Prostate gland (tissue), 2 donors: ENCODE data around the gene RPL21. TPM values are rescaled to one million over a fixed set of nuclear protein-coding genes. Genes with fewer than 3 reads are reported as not detected.

Experiments used
- DNase-seq: peaks from one replicate; pipeline ENCODE4 v3.0.0-alpha.2; 2019; ENCODE audit warnings: low spot score
- H3K27ac ChIP-seq, 2 donors: fragments of 200-600 bp; sonication (generic); 2 replicates each; pipeline ENCODE4 v1.5.1; 2017 to 2019
- H3K27me3 ChIP-seq: fragments of 200-600 bp; sonication (generic); replicated peaks from 2 replicates; pipeline ENCODE4 v1.5.1; 2019; ENCODE audit not compliant: insufficient read depth
- H3K36me3 ChIP-seq, 2 donors: fragments of 200-600 bp; sonication (generic); 1 replicate in 1 of 2; 2 replicates in 1 of 2; pipeline versions ENCODE4 v1.5.1 to v1.8.1; 2017 to 2019
- H3K4me1 ChIP-seq: fragments of 200-600 bp; sonication (generic); replicated peaks from 2 replicates; pipeline ENCODE4 v1.5.1; 2019
- H3K4me3 ChIP-seq, 2 donors: fragments of 200-600 bp; sonication (generic); 2 replicates each; pipeline ENCODE4 v1.5.1; 2017 to 2019
- H3K9me3 ChIP-seq: fragments of 200-600 bp; sonication (generic); 2 replicates; pipeline ENCODE4 v1.5.1; 2017
- CTCF ChIP-seq, 4 experiments: fragments of 200-600 bp in 2 of 4; fragments of 450-650 bp in 2 of 4; sonication (generic) in 2 of 4; IDR thresholded peaks; 1 replicate in 3 of 4; 2 replicates in 1 of 4; pipeline ENCODE4 v1.5.1; 2016 to 2019; ENCODE audit warnings: antibody characterized with exemption in 4 of 4, mild to moderate bottlenecking in 2 of 4, moderate library complexity in 2 of 4
- POLR2A ChIP-seq: fragments of 450-650 bp; IDR thresholded peaks from one replicate; pipeline ENCODE4 v1.6.1; 2016; ENCODE audit warnings: antibody characterized with exemption, mild to moderate bottlenecking
- POLR2AphosphoS5 ChIP-seq: sonication (generic); formaldehyde crosslinking; IDR thresholded peaks from one replicate; pipeline ENCODE4 v1.6.1; 2017; ENCODE audit warnings: antibody characterized with exemption
- WGBS: methylation state at CpG from one replicate; pipeline ENCODE4 v1.1.5; 2018; 5-methylcytosine and 5-hydroxymethylcytosine counted together
- intact Hi-C: fragments of 100-400 bp; cut with DNase I; formaldehyde crosslinking; loops from one replicate; pipeline ENCODE4 v1.14.2; 2022
- total RNA-seq, 2 donors: library from RNA; depleted of rRNA; stranded (reverse); fragments of >200 nt; gene quantifications; one replicate each; pipeline ENCODE4 v1.1.0, GENCODE V29; 2016

Gene RPL21
- total RNA-seq, 2 donors from 2014 or later, result 338 to 1,109 TPM

DNA sequence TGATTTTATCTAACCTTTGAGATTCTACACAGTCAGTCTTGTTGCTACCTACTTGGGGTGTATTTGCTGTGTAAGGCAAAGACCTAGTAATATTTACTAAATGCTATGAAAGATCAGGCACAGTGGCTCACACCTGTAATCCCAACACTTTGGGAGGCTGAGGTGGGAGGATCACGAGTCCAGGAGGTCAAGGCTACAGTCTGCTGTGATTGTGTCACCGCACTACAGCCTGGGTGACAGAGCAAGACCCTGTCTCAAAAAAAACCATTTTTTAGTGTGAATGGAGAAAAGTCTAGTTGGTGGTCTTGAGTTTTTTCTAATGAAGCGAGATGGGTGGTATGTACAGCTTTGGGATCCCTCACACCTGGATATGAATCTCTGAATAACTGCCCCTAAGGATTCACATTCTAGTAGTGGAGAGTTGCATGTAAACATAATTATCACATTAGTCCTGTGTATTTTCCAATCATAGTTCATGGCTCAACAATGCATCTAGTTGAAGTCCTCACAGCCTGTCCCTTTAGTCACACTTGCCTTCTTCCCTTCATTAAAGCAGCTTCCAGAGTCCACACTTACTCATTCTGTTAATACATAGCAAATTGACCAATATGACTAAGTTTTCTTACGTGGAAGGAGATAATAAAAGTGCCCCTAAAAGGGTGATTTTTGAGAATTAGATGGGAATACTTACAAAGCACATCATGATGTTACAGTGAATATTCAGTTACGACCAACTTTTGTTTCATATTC is 7.5 kb downstream of the RPL21 start:
- WGBS, result 96% methylated on average over 5 of the region's 5 CpGs
- intact Hi-C loops, result loop anchor here (10.0 kb wide), 1 partner anchor 166 kb away; the partner anchor contains the start of gene GTF3A
- H3K9me3 ChIP-seq, result no peaks in the 10 kb centered on the region
- TF ChIP-seq POLR2AphosphoS5, result no peak
- no peak for TF ChIP-seq POLR2A
- TF ChIP-seq CTCF (IDR thresholded peaks at IDR 0.05), result no peak
- no peak overlapping the region for H3K27ac ChIP-seq
- H3K4me3 ChIP-seq, result no peak overlapping the region
- H3K4me1 ChIP-seq, result no peaks in the 10 kb centered on the region
- no peaks in the 10 kb centered on the region for H3K36me3 ChIP-seq
- DNase-seq, result no peak
- H3K27me3 ChIP-seq, result no peaks in the 10 kb centered on the region

GRCh38 chr13:27259831-27260230 is 8.5 kb downstream of the RPL21 start:
- no peaks in the 10 kb centered on the region for H3K36me3 ChIP-seq
- no peaks in the 10 kb centered on the region for H3K9me3 ChIP-seq
- H3K27me3 ChIP-seq, result no peaks in the 10 kb centered on the region
- intact Hi-C loops, result loop anchor here (10.0 kb wide), 1 partner anchor 165 kb away; the partner anchor contains the start of gene GTF3A
- no peaks in the 10 kb centered on the region for H3K4me1 ChIP-seq
- WGBS, result 68% methylated on average over 2 of the region's 2 CpGs
- no peak overlapping the region for H3K27ac ChIP-seq
- DNase-seq, result no peak
- H3K4me3 ChIP-seq, result no peak overlapping the region
- TF ChIP-seq POLR2A (no peak), POLR2AphosphoS5 (no peak), CTCF (IDR thresholded peaks at IDR 0.05) (no peak)

- Histone ChIP-seq H3K27ac (no peak overlapping the region), H3K4me1 (no peaks in the 10 kb centered on the region), H3K36me3 (no peaks in the 10 kb centered on the region), H3K9me3 (no peaks in the 10 kb centered on the region), H3K4me3 (no peak overlapping the region), H3K27me3 (no peaks in the 10 kb centered on the region)
- 20% methylated on average over 5 of the region's 5 CpGs for WGBS
- DNase-seq, result no peak
- intact Hi-C loops, result no loop called here
- TF ChIP-seq POLR2AphosphoS5 (no peak), POLR2A (no peak), CTCF (IDR thresholded peaks at IDR 0.05) (no peak)
Measured at GRCh38 chr13:27261396-27261795, 10.0 kb downstream of the RPL21 start.

- no peaks in the 10 kb centered on the region for H3K4me1 ChIP-seq
- intact Hi-C loops, result no loop called here
- no peaks in the 10 kb centered on the region for H3K27me3 ChIP-seq
- no peak overlapping the region for H3K4me3 ChIP-seq
- 49% methylated on average over 2 of the region's 2 CpGs for WGBS
- TF ChIP-seq POLR2AphosphoS5 (no peak), POLR2A (no peak), CTCF (IDR thresholded peaks at IDR 0.05) (no peak)
- no peaks in the 10 kb centered on the region for H3K36me3 ChIP-seq
- no peak for DNase-seq
- no peak overlapping the region for H3K27ac ChIP-seq
- no peaks in the 10 kb centered on the region for H3K9me3 ChIP-seq
Measured at GRCh38 chr13:27263438-27263837, 12.1 kb downstream of the RPL21 start.

- 46% methylated on average over 5 of the region's 5 CpGs for WGBS
- no peak overlapping the region for H3K4me3 ChIP-seq
- no peaks in the 10 kb centered on the region for H3K9me3 ChIP-seq
- no peak for DNase-seq
- TF ChIP-seq POLR2AphosphoS5, result no peak
- H3K36me3 ChIP-seq, result no peaks in the 10 kb centered on the region
- H3K27ac ChIP-seq, result no peak overlapping the region
- intact Hi-C loops, result no loop called here
- no peaks in the 10 kb centered on the region for H3K27me3 ChIP-seq
- no peaks in the 10 kb centered on the region for H3K4me1 ChIP-seq
Measured at GRCh38 chr13:27264181-27264580, 12.8 kb downstream of the RPL21 start.
